HEK293T (cell line): ENCODE results near the gene KCNH1.

Experiments used
- CTCF ChIA-PET: fragments of 350-600 bp; formaldehyde crosslinking; extraction: SDS; loops from one replicate; lab custom pipeline; 2021; ENCODE audit warnings: antibody characterized with exemption, inconsistent platforms; lab: Yijun Ruan, JAX
- POLR2A ChIA-PET: fragments of 350-600 bp; formaldehyde crosslinking; extraction: SDS; loops from one replicate; lab custom pipeline; 2020; ENCODE audit warnings: antibody characterized with exemption, inconsistent platforms; lab: Yijun Ruan, JAX
- DNase-seq: peaks from one replicate; pipeline ENCODE4 v3.0.0; 2012; ENCODE audit warnings: mixed read lengths; ENCODE audit errors: extremely low spot score
- ARNT ChIP-seq: fragments of 450-650 bp; IDR thresholded peaks from 2 replicates; pipeline ENCODE4 v1.6.1; 2017; ENCODE audit warnings: mild to moderate bottlenecking
- BHLHE40 ChIP-seq: fragments of 450-650 bp; IDR thresholded peaks from 2 replicates; pipeline ENCODE4 v1.6.1; 2016; ENCODE audit warnings: mild to moderate bottlenecking, moderate library complexity, borderline replicate concordance
- CTBP1 ChIP-seq: fragments of 450-650 bp; IDR thresholded peaks from 2 replicates; pipeline ENCODE4 v1.6.1; 2016; ENCODE audit warnings: borderline replicate concordance
- ELF4 ChIP-seq: fragments of 450-650 bp; IDR thresholded peaks from 2 replicates; pipeline ENCODE4 v1.6.1; 2017; ENCODE audit warnings: antibody characterized with exemption
- FOXA1 ChIP-seq: fragments of 450-650 bp; IDR thresholded peaks from 2 replicates; pipeline ENCODE4 v1.6.1; 2016; ENCODE audit warnings: mild to moderate bottlenecking
- FOXK2 ChIP-seq: fragments of 450-650 bp; IDR thresholded peaks from 2 replicates; pipeline ENCODE4 v1.6.1; 2016; ENCODE audit warnings: mild to moderate bottlenecking
- FOXM1 ChIP-seq: fragments of 450-650 bp; IDR thresholded peaks from 2 replicates; pipeline ENCODE4 v1.6.1; 2017; ENCODE audit warnings: mild to moderate bottlenecking, borderline replicate concordance
- HDGF ChIP-seq: fragments of 450-650 bp; IDR thresholded peaks from 2 replicates; pipeline ENCODE4 v1.6.1; 2017; ENCODE audit warnings: antibody characterized with exemption, borderline replicate concordance
- L3MBTL2 ChIP-seq: fragments of 450-650 bp; conservative IDR thresholded peaks from 2 replicates; pipeline ENCODE4 v1.6.1; 2016; ENCODE audit warnings: mild to moderate bottlenecking
- LEF1 ChIP-seq: fragments of 450-650 bp; IDR thresholded peaks from 2 replicates; pipeline ENCODE4 v1.6.1; 2017; ENCODE audit warnings: mild to moderate bottlenecking, borderline replicate concordance
- NFRKB ChIP-seq: fragments of 450-650 bp; IDR thresholded peaks from 2 replicates; pipeline ENCODE4 v1.6.1; 2016; ENCODE audit warnings: mild to moderate bottlenecking, moderate library complexity
- PKNOX1 ChIP-seq: fragments of 450-650 bp; IDR thresholded peaks from 2 replicates; pipeline ENCODE4 v1.6.1; 2016
- SP1 ChIP-seq: fragments of 450-650 bp; IDR thresholded peaks from 2 replicates; pipeline ENCODE4 v1.6.1; 2017
- SUZ12 ChIP-seq: fragments of 450-650 bp; IDR thresholded peaks from 2 replicates; pipeline ENCODE4 v1.6.1; 2016; ENCODE audit warnings: mild to moderate bottlenecking
- TARDBP ChIP-seq: fragments of 450-650 bp; IDR thresholded peaks from 2 replicates; pipeline ENCODE4 v1.6.1; 2016
- ZNF384 ChIP-seq: fragments of 450-650 bp; IDR thresholded peaks from 2 replicates; pipeline ENCODE4 v1.6.1; 2016

KCNH1 gene

DNA sequence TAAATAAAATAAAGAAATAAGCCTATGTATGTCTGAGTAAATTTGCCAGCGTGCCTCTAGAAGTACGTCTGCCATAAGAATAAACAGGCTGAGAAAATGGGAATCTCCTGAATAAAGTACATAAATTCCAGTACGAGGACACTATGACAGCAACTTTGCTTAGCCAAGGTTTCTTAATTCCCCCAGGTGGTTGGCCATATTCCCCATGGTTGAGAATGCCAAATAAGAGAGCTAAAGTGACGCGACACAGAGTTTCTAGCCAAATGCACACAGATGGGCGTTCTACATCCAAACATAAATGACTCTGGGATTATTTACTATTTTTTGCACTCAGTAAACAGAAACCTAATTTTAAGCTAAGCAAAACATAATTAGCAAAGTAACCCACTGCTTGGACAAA is 19.5 kb downstream of the KCNH1 start:
- no peak for TF ChIP-seq HDGF
- TF ChIP-seq SUZ12: no peak
- no peak for TF ChIP-seq FOXK2
- no peak for TF ChIP-seq FOXM1
- no peak for TF ChIP-seq SP1
- TF ChIP-seq LEF1: no peak
- TF ChIP-seq TARDBP: no peak
- TF ChIP-seq ARNT: no peak
- TF ChIP-seq ELF4: no peak
- CTCF ChIA-PET: no interaction called here
- DNase-seq: no peak
- POLR2A ChIA-PET: no interaction called here

GRCh38 chr1:211113566-211113965 is 20.4 kb downstream of the KCNH1 start:
- no peak for DNase-seq
- no peak for TF ChIP-seq ELF4
- no peak for TF ChIP-seq LEF1
- no peak for TF ChIP-seq SUZ12
- TF ChIP-seq SP1: no peak
- TF ChIP-seq CTBP1: no peak
- no peak for TF ChIP-seq FOXA1
- no peak for TF ChIP-seq BHLHE40
- no peak for TF ChIP-seq ARNT
- no peak for TF ChIP-seq HDGF
- TF ChIP-seq FOXM1: no peak
- TF ChIP-seq NFRKB: no peak
- TF ChIP-seq ZNF384: no peak
- no peak for TF ChIP-seq PKNOX1
- TF ChIP-seq FOXK2: no peak
- no peak for TF ChIP-seq L3MBTL2
- no peak for TF ChIP-seq TARDBP
- POLR2A ChIA-PET: no interaction called here
- CTCF ChIA-PET: no interaction called here

- TF ChIP-seq ZNF384: no peak
- TF ChIP-seq FOXM1: no peak
- no peak for TF ChIP-seq HDGF
- no peak for TF ChIP-seq LEF1
- TF ChIP-seq BHLHE40: no peak
- TF ChIP-seq SP1: no peak
- no peak for TF ChIP-seq TARDBP
- TF ChIP-seq CTBP1: no peak
- no peak for TF ChIP-seq FOXK2
- no peak for TF ChIP-seq ELF4
- no peak for TF ChIP-seq NFRKB
- TF ChIP-seq ARNT: no peak
- TF ChIP-seq PKNOX1: no peak
- no peak for DNase-seq
- ChIA-PET POLR2A (no interaction called here), CTCF (no interaction called here)
Measured at GRCh38 chr1:211111351-211111750, 22.6 kb downstream of the KCNH1 start.

GRCh38 chr1:211101481-211101880 is 32.5 kb downstream of the KCNH1 start:
- CTCF ChIA-PET: no interaction called here
- TF ChIP-seq FOXK2: no peak
- no peak for TF ChIP-seq PKNOX1
- POLR2A ChIA-PET: no interaction called here
- no peak for DNase-seq

DNA sequence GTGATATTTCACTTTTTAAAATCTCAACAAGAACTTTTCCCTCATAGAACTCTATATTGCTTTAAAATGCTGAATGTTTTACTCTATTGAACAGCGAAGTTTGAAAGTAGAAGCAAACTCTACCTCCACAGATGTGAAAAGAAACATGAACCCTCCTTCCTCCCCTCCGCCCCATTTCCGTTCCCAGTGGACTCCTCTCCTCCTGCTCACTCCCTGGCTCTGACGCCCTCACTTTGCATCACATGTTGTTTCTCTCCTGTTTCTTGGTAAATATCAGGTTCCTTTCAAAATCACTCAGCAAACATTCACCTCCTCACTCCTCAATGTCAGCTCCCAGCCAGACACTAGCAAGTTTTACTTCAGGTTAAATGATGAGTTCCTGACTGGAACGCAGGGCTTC is 34.6 kb downstream of the KCNH1 start:
- TF ChIP-seq SUZ12 (no peak), FOXK2 (no peak), LEF1 (no peak), FOXM1 (no peak), ELF4 (no peak), SP1 (no peak), BHLHE40 (no peak), L3MBTL2 (no peak), ARNT (no peak), CTBP1 (no peak), NFRKB (no peak), TARDBP (no peak), HDGF (no peak), ZNF384 (no peak), FOXA1 (no peak), PKNOX1 (no peak)
- POLR2A ChIA-PET: no interaction called here
- CTCF ChIA-PET: no interaction called here
- DNase-seq: no peak

GRCh38 chr1:211095381-211095780 is 38.6 kb downstream of the KCNH1 start:
- no peak for TF ChIP-seq LEF1
- TF ChIP-seq ZNF384: no peak
- TF ChIP-seq FOXA1: no peak
- TF ChIP-seq L3MBTL2: no peak
- TF ChIP-seq ARNT: no peak
- no peak for TF ChIP-seq HDGF
- no peak for TF ChIP-seq ELF4
- no peak for TF ChIP-seq SUZ12
- TF ChIP-seq SP1: no peak
- TF ChIP-seq CTBP1: no peak
- TF ChIP-seq BHLHE40: no peak
- no peak for TF ChIP-seq FOXK2
- TF ChIP-seq NFRKB: no peak
- TF ChIP-seq TARDBP: no peak
- DNase-seq: no peak
- CTCF ChIA-PET: no interaction called here
- POLR2A ChIA-PET: no interaction called here
